Fibroblast of pulmonary artery (primary cell): ENCODE measurements around the gene PRPF39.

Source experiments
- DNase-seq: peaks from one replicate; pipeline ENCODE4 v3.0.0-alpha.2; 2010; ENCODE audit warnings: low read depth
- H3K4me3 ChIP-seq: replicated peaks from 2 replicates; pipeline ENCODE4 v1.5.1; 2011; ENCODE audit warnings: low read depth, mild to moderate bottlenecking, control low read depth, low read length, moderate library complexity
- CTCF ChIP-seq: IDR thresholded peaks from 2 replicates; pipeline ENCODE4 v1.5.1; 2011; ENCODE audit warnings: mild to moderate bottlenecking, control low read depth, low read length, inconsistent platforms; ENCODE audit errors: missing control alignments

PRPF39 gene

GRCh38 chr14:45096218-45096617 is 12.3 kb downstream of the PRPF39 start:
- no peak overlapping the region for H3K4me3 ChIP-seq
- DNase-seq, result no peak
- no peak for TF ChIP-seq CTCF

- DNase-seq, result no peak
- no peak for TF ChIP-seq CTCF
- no peak overlapping the region for H3K4me3 ChIP-seq
Measured at GRCh38 chr14:45103806-45104205, 19.9 kb downstream of the PRPF39 start.

GRCh38 chr14:45104561-45104960 is 20.6 kb downstream of the PRPF39 start:
- no peak for DNase-seq

GRCh38 chr14:45112896-45113781 is 29.2 kb downstream of the PRPF39 start:
- H3K4me3 ChIP-seq, result no peak overlapping the region
- DNase-seq, result peak; percentile 14
- no peak for TF ChIP-seq CTCF

More at GRCh38 chr14:45104561-45104960, 20.6 kb downstream of the PRPF39 start:
- no peak overlapping the region for H3K4me3 ChIP-seq
- no peak for TF ChIP-seq CTCF

GRCh38 chr14:45114327-45114726 is 30.4 kb downstream of the PRPF39 start:
- no peak for DNase-seq
- no peak for TF ChIP-seq CTCF
- no peak overlapping the region for H3K4me3 ChIP-seq

- no peak for TF ChIP-seq CTCF
- H3K4me3 ChIP-seq, result no peak overlapping the region
- DNase-seq, result no peak
Measured at GRCh38 chr14:45118594-45118993, 34.7 kb downstream of the PRPF39 start.

- no peak overlapping the region for H3K4me3 ChIP-seq
- no peak for DNase-seq
- TF ChIP-seq CTCF, result no peak
Measured at GRCh38 chr14:45120096-45120495, 36.2 kb downstream of the PRPF39 start.
